Neural cell (in vitro differentiated cells): ENCODE results near the gene ATP13A3.

Experiments used
- CTCF ChIP-seq: fragments of 450-650 bp; IDR thresholded peaks from 2 replicates; pipeline ENCODE4 v1.5.1; 2014; ENCODE audit warnings: antibody characterized with exemption, mild to moderate bottlenecking, moderate library complexity; ENCODE audit not compliant: poor library complexity, severe bottlenecking
- EZH2 ChIP-seq: fragments of 200-600, 300-800 bp; shearing (Covaris generic), sonication (generic); IDR thresholded peaks from 2 replicates; pipeline ENCODE4 v1.6.1; 2014; ENCODE audit warnings: antibody characterized with exemption, low read length, borderline replicate concordance, mild to moderate bottlenecking; ENCODE audit not compliant: insufficient read depth, poor library complexity, severe bottlenecking
- POLR2AphosphoS5 ChIP-seq: IDR thresholded peaks from 2 replicates; pipeline ENCODE4 v1.6.1; 2012
- SMC3 ChIP-seq: fragments of 450-650 bp; conservative IDR thresholded peaks from 2 replicates; pipeline ENCODE4 v1.6.1; 2014; ENCODE audit warnings: antibody characterized with exemption, mild to moderate bottlenecking, moderate library complexity; ENCODE audit not compliant: poor library complexity
- TAF1 ChIP-seq: IDR thresholded peaks from 2 replicates; pipeline ENCODE4 v1.6.1; 2012; ENCODE audit warnings: low read depth

- no peak for TF ChIP-seq CTCF
- TF ChIP-seq EZH2, result no peak
- TF ChIP-seq POLR2AphosphoS5, result no peak
- TF ChIP-seq SMC3, result no peak
- no peak for TF ChIP-seq TAF1
These were observed 5.2 kb upstream of the ATP13A3 start for GRCh38 chr3:194492001-194492400.
